ACHN (cell line): ENCODE measurements around the gene LY6G5C.

Experiments
- DNase-seq: peaks from one replicate; pipeline ENCODE4 v3.0.0-alpha.2; 2015
- in situ Hi-C: cut with HindIII; loops from 2 replicates; pipeline ENCODE4 v1.10.0; 2017; ENCODE audit warnings: low sequenced_read_pairs, low pct_ligation_motif_present, low pct_unique_long_range_greater_than_20kb

LY6G5C gene

DNA sequence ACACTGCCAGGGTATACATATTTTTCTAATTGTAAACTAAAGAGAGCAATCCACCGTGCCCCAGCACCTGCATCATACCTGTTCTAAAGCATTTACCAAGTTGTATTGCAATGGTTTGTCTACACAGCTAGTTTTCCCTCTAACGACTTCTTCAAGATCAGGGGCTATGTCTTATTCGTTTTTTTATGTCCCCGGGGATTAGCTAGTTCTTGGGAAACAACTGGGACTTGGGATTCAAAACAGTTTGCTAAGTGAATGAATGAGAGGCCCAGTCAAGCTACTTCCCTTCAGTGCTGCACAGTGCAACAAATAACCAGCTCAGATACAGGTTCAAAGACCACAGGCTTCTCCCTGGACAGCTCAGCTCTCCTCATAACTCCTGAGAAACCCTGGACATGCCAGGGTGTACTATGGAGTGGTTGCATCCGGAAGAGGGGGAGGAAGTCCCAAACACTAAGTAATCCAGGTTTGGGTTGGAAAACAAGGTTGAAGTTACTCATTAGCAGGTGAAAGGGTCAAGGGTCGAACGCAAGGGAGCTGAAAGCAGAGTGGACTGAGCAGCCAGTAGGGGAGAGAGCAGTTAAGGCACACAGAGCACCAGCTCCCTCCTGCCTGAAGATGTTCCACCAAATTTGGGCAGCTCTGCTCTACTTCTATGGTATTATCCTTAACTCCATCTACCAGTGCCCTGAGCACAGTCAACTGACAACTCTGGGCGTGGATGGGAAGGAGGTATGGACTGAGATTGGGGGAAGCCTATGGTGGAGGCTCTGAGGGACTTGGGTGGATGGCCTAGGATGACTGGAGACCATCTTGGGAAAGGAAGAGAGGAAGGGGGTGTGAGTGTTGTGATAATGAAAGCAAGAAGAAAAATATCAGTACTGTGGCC lies 25.3 kb downstream of the LY6G5C start, which contains the start of gene APOM:
Gene APOM (plus strand): TSS at position 546 of the 889 bp plus-strand sequence. CDS start 73 bp downstream, at position 619.
- in situ Hi-C loops, result no loop called here
- DNase-seq, result no peak

DNA sequence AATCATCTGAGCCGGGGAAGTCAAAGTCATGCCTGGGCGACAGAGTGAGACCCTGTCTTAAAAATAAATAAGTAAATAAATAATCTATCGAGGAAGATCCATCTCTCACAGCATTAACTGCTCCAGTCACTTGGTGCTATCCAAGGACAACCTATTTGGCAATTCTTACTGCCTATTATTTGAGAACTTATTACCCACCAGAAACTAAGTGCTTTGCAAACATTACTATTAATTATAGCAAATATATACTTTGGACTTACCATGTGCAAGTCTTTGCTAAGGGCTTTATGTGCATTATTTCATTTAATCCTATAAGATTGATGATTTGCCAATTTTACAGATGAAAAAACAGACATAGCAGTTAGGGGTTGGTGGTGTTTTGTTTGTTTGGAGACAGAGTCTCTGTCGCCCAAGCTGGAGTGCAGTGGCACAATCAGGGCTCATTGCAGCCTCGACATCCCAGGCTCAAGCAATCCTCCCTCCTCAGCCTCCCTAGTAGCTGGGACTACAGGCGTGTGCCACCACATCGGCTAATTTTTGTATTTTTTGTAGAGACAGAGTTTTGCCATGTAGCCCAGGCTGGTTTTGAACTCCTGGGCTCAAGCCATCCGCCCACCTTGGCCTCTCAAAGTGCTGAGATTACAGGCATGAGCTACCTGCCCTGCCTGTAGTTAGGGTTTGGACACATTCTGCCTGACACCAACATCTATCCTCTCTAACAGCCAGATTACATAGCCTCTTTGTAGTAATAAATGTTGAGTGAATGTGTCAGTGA lies 26.1 kb downstream of the LY6G5C start:
- in situ Hi-C loops, result no loop called here
- DNase-seq, result no peak

- in situ Hi-C loops, result no loop called here
- peak; percentile 87 for DNase-seq
These were observed 27.7 kb downstream of the LY6G5C start for GRCh38 chr6:31652925-31653724.

DNA sequence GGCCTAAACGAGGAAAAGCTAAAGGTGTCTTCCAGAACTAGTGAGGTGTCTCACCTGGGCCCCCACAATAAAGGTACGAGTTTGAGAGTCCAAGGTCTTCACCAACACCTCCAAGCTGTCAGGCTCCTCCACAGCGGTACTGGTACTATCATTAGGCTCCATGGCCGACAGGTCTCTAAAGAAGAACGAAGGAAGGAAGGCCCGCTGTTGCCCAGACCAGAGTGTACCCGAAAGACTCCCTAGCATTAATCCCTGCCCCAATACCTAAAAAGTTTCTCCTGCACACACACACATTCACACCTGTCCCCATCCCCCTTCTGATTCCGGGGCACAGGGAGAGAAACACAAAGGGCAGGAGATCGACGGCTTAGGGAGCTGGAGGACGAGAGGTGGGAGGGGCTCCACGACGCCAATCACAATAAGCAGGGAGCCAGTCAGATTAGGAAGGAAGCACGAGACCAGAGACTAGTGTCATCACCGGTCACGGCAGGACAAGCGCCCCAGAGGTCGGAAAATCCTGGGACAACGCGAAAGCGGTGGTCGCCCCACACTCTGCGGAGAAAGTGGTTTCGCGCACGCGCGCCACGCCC lies 29.2 kb downstream of the LY6G5C start:
- in situ Hi-C loops, result no loop called here
- peak; percentile 67 for DNase-seq

DNA sequence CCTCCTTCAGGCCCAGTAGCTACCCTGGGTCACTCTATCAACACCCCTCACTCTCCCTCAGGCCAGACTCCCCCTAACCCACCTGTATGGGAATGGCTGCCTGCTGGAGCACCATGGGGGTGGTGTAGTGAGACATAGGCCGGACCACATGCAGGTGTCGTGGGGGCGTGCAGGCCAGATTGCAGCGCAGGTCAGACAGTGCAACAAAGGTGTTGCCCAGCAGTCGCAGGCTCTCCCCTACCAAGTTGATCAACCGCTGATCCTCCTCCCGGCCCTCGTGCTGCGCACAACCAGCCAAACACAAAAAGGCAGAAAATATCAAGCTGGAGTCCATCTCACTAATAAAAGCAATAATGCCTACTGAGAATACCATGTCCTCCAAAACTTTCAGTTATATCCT lies 35.5 kb downstream of the LY6G5C start:
- DNase-seq, result no peak
- in situ Hi-C loops, result no loop called here

DNA sequence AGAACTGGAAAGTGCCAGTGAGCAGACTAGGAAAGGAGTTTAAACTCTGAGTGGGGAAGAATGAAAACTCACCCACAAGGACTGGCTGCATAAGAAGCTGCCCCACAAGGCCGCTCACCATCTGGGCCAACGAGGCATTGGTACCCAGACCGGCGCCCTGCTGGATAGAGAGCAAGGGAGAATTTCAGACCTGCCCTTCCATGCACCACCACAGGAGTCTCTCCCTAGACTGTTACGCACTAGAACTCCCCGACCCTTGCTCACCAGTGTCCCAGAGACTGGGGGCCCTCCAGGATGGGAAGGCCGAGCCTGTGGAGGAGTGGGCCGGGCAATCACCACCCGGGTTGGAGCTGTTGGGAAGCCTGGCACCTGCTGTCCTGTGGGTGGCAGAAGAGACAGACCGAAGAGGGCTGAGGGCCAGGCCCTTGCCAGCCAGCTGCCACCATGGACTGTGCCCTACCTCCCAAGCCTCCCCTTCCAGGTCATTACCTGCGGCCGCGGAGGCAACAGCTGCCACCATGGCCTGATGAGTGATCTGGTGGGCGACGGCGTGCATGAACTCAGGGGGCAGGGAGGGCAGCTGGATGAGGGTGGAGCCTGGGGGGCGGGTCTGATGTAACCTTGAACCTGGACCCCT lies 36.9 kb downstream of the LY6G5C start:
- in situ Hi-C loops, result no loop called here
- DNase-seq, result no peak

DNA sequence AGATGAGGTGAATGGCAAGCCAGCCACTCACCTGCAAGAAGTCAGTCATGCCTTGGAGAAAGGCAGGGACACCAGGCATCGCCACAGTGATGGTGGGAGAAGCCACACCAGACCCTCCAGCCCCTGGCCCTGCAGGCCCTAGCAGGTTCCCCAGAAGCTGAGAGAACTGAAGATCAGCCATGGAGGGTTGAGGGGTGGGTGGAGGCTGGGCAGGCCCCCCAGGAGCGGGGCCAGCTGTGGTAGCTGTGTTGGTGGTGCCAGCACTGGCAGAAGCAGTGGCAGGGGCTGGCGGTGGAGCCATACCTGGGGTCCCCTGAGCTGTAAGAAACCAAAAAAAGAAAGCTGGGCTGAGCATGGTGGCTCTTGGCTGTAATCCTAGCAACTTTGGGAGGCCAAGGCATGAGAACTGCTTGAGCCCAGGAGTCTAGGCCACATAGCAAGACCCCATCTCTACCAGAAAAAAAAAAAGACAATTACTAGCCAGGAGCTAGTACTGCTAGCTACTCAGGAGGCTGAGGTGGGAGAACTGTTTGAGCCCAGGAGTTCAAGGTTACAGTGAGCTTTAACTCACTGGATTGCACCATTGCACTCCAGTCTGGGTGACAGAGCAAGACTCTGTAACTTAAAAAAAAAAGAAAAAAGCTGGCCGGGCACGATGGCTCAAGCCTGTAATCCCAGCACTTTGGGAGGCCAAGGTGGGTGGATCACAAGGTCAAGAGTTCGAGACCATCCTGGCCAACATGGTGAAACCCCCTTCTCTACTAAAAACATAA lies 37.9 kb downstream of the LY6G5C start:
- in situ Hi-C loops, result no loop called here
- no peak for DNase-seq

DNA sequence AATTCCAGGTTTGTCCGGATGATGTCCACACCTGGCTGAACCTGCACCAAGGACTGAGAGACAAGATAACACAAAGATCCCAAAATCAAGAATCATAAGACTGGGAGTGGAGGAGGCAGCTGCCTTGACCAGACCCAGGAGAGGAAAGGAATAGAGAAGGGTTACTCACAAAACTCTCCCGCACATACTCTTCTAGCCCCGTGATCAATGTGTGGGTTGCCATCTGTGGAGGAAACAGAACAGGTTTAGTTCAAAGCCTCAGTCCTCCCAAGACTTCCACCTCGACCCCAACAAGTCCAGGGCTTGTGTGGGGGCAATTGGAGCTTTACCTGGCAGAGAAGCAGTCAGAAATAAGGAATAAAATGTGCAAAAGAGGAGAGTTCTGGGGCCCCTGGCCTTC lies 39.5 kb downstream of the LY6G5C start:
- in situ Hi-C loops, result no loop called here
- no peak for DNase-seq

DNA sequence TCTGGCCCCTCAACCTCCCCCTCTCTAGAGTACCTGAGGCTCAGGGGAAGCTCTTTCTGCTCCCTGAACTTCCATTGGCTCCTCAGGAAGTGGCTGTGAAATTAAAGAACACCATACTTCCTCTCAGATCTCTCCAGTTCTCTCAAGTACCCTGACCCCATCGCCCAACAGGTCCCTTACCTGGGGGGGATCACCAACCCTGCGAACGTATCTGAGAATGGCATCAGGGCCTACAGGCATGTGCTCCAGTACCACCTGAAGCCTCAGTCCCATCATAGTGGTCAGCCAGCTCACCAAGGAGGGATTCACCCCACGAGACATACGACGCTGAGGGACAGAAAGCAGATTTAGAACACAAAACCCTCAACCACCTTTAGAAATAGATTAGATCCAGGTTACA lies 40.3 kb downstream of the LY6G5C start:
- no peak for DNase-seq
- in situ Hi-C loops, result no loop called here

DNA sequence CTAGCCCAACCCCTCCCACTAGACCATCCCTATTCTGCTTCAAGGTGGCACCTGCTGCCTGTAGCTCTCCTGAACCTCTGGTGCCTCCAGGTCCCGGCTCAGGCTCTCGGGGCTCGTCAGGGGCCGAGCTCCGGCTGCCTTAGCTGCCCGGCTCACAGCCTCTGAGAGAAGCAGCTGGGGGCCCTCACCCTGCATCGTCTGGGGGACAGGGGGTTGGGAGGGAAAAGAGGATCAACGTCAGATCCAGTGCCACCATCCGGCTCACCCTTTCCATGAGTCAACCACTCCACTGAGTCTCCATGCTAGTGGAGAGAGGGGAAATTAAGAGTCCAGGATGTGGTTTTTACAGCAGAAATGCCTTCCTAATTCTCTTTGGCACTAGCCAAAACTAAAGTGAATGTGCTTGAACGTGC lies 41.4 kb downstream of the LY6G5C start:
- in situ Hi-C loops, result no loop called here
- no peak for DNase-seq

DNA sequence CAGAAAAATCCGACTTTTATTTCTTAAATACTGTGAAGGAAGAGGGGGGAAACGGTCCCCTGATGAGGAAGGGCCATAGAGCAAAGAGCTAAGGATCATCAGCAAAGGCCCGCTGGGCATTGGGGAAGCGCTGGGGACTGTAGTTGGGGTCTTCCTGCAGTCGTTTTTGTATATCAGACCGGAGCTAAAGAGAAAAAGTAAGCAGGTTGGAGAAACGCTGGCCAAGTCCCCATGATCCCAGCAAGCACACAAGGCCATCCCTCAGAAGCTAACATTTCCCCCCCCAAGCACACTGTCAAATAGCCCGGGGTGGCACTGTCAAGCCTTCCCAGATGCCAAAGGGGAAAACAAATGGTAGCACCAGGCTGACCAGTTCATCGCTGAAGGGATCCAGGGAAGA lies 41.8 kb downstream of the LY6G5C start:
- in situ Hi-C loops, result no loop called here
- no peak for DNase-seq

- no peak for DNase-seq
- in situ Hi-C loops, result no loop called here
These were observed 43.9 kb downstream of the LY6G5C start for GRCh38 chr6:31636698-31637596.

DNA sequence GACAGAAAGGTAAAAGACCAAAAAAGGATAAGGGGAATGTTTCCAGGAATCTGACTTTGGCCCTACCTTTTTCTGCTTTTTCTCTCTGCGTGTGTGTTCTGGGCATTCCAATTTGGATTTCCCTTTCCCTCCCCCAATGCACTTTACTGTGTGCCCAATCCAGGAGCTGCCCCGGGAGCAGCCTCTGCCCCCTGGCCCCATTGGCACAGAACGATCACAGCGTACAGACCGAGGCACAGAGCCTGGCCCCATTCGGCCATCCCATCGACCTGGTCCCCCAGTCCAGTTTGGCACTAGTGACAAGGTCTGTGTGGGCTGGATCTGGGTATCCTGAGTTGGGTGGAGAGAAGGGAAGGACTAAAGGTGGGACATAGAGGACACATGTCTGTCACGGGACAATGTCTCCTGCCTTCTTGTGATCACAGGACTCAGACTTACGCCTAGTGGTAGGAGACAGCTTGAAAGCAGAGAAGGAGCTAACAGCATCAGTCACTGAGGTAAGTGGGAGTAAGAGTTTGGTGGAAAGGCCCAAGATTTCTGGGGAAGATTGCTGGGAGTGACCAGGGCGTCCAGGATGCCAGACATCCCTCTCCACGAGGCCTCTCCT lies 45.8 kb downstream of the LY6G5C start:
- in situ Hi-C loops, result no loop called here
- DNase-seq, result no peak

- in situ Hi-C loops, result no loop called here
- no peak for DNase-seq
These were observed 46.7 kb downstream of the LY6G5C start for GRCh38 chr6:31634131-31634530.

DNA sequence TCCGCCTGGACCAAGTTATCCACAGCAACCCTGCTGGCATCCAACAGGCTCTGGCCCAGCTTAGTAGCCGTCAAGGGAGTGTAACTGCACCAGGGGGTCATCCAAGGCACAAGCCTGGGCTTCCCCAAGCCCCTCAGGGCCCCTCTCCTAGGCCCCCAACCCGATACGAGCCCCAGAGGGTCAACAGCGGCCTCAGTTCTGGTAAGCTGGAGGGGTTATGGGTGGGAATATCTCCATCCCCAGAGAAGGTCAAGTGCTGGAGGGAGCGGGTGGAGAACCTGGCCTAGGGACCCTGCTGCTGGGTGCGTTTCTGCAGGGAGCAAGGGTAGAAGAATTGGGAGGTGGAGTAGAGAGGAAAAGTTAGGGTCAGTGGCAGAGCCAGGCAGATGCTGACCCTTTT lies 47.4 kb downstream of the LY6G5C start:
- in situ Hi-C loops, result no loop called here
- no peak for DNase-seq

DNA sequence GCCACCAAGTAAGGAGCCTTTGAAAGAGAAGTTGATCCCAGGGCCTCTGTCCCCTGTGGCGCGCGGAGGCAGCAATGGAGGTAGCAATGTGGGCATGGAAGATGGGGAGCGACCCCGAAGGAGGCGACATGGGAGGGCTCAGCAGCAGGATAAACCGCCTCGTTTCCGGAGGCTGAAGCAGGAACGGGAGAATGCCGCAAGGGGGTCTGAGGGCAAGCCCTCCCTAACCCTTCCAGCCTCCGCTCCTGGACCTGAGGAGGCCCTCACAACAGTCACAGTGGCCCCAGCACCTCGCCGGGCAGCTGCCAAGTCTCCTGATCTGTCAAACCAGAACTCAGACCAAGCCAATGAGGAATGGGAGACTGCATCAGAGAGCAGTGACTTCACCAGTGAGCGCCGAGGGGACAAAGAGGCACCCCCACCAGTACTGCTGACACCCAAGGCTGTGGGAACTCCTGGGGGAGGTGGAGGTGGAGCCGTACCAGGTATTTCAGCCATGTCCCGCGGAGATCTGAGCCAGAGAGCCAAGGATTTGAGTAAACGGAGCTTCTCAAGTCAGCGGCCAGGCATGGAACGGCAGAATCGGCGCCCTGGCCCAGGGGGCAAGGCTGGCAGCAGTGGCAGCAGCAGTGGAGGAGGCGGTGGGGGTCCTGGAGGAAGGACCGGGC lies 48.5 kb downstream of the LY6G5C start:
- in situ Hi-C loops, result no loop called here
- DNase-seq, result no peak
